HUES64 (cell line): ENCODE results near the gene LRRC4B.

Experiments
- H3K27ac ChIP-seq: 2 replicates; pipeline ENCODE4 v1.7.0; 2013; ENCODE audit warnings: low read depth, low read length, inconsistent platforms
- H3K27me3 ChIP-seq: 2 replicates; pipeline ENCODE4 v1.6.1; 2013; ENCODE audit warnings: mild to moderate bottlenecking, low read length; ENCODE audit not compliant: insufficient read depth
- H3K36me3 ChIP-seq: 2 replicates; pipeline ENCODE4 v1.6.1; 2013; ENCODE audit warnings: mild to moderate bottlenecking, low read length; ENCODE audit not compliant: insufficient read depth
- H3K4me1 ChIP-seq: 2 replicates; pipeline ENCODE4 v1.6.1; 2013; ENCODE audit warnings: mild to moderate bottlenecking, low read length, moderate library complexity; ENCODE audit not compliant: insufficient read depth
- H3K4me3 ChIP-seq: 2 replicates; pipeline ENCODE4 v1.5.1; 2013; ENCODE audit warnings: mild to moderate bottlenecking, low read length, moderate library complexity
- H3K9ac ChIP-seq: 2 replicates; pipeline ENCODE4 v1.6.1; 2013; ENCODE audit warnings: mild to moderate bottlenecking, low read depth, low read length
- H3K9me3 ChIP-seq: 2 replicates; pipeline ENCODE4 v1.6.1; 2013; ENCODE audit warnings: low read depth, low read length; ENCODE audit not compliant: insufficient read depth
- WGBS: fragments of 150-250, 120-280 bp; methylation state at CpG from one replicate; pipeline ENCODE4 v1.1.7; 2013; ENCODE audit warnings: missing lambda C conversion rate; 5-methylcytosine and 5-hydroxymethylcytosine counted together

LRRC4B gene

GRCh38 chr19:50489461-50490011, 78.7 kb downstream of the LRRC4B start:
- no peak overlapping the region for H3K27ac ChIP-seq
- H3K4me1 ChIP-seq: no peaks in the 10 kb centered on the region; the same call in 1 of the 2 replicates
- no peak overlapping the region for H3K9ac ChIP-seq
- H3K27me3 ChIP-seq: peaks cover 31% of the 10 kb centered on the region
- no peaks in the 10 kb centered on the region for H3K36me3 ChIP-seq
- 53% methylated on average over 24 of the region's 24 CpGs for WGBS
- H3K4me3 ChIP-seq: 0 out of 2 replicates have a peak overlapping the region, but pooled peaks have one; percentile 13
- peaks cover 31% of the 10 kb centered on the region for H3K9me3 ChIP-seq

DNA sequence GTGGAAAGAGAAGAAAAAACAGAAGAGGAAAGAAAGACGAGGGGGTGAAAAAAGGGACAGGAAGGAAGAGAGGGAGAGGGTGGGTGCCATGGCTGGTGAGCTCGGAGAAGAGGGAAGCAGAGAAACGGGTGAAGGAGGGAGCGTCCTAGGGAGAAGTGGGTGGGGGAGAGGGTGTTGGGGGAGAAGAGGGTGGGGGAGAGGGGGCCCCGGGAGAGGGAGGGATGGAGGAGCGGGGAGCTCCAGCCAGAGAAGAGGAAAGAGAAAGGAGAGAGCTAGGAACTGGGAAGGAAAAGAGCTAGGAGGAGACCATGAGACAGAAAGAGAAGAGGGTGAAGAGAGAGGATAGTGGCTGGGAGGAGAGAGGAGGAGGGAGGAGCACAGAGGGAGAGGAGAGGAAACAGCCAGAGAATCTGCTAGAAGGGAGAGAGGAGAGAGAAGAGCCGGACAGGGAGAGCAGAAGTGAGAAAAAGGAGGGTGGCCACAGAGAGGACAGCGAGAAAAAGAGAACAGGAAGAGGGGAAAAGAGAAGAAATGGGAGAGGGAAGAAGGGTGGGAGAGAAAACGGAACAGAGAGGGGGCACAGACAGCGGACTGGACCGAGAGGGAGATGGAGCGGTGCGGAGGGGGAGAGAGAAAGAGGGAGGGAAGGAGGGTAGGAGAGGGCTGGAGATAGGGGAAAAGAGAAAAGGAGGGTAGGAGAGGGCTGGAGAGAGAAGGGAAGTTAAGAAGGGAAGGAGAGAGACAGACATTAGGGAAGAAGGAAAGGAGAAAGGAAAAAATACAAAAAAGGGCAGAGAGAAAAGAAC, 79.6 kb downstream of the LRRC4B start:
- Histone ChIP-seq H3K9ac (no peak overlapping the region), H3K36me3 (no peaks in the 10 kb centered on the region; the same call in 1 of the 2 replicates), H3K4me1 (no peaks in the 10 kb centered on the region; the same call in 1 of the 2 replicates), H3K27ac (no peak overlapping the region), H3K4me3 (no peak overlapping the region), H3K9me3 (peaks cover 31% of the 10 kb centered on the region), H3K27me3 (peaks cover 31% of the 10 kb centered on the region)
- 50% methylated on average over 13 of the region's 13 CpGs for WGBS

DNA sequence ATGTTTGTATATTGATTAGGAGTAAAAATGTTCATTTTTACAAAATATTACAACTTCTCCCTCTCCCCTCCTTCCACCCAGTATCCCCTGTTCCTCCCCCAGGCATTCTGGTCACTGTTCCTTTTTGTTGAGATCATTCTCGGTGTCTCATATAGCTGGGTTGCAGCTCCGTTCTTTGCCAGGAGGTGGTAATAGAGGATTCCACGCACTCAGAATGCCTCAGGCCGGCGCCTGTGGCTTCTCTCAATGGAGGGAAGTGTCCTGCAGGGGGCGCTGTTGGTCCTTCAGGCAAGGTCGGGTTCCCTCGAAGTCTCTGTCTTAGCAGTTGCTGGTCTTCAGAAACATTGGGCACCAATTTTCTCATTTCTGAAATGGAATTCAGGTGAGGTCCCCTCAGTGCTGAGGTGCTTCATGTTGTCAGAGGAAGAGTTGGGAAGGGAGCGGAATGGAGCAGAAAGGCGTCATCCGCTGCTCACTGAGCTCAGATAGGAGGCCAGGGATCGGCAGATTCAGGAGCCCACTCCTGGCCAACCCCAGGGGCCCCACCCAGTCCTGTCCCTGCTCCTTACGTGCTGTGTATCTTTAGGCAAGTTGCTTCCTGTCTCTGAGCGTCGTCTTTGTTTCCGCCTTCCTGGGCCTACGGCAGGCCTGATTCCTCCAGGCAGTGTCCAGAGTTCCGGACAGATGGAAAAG, 81.3 kb downstream of the LRRC4B start:
- 78% methylated on average over 18 of the region's 18 CpGs for WGBS
- no peaks in the 10 kb centered on the region; the same call in 1 of the 2 replicates for H3K4me1 ChIP-seq

DNA sequence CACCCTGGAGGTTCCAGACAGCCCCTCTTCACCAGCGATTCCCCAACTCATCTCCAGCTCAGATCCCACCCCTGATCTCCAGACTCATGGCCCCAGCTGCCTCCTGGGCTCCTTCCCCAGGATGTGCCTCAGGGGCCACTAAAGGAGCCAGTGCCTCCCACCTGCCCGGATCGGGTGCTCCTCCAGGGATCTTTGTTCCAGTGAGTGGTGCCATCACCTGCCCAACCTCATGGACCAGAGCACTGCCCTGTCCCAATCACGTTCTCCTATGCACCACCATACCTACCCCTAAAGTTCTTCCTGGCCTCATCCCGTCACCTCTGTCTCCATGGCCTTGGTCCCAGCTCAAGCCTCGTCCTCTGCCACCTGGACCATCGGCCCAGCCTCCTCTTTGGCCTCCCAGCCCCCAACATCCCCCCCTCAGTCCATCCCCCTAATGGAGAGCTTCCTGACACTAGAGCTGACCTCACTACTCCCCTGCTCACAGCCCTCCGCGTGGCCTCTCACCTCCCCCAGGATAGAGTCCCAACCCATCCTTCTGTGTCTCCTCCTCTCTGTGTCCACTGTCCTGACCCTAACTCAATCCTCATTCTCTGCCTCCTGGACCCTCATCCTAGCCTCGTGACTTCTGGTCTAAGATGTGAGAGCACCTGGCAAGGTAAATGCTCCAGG, 82.8 kb downstream of the LRRC4B start:
- H3K4me1 ChIP-seq: no peaks in the 10 kb centered on the region; the same call in 1 of the 2 replicates
- peaks cover 25% of the 10 kb centered on the region for H3K9me3 ChIP-seq
- WGBS: 93% methylated on average over 10 of the region's 10 CpGs
- peaks cover 9% of the 10 kb centered on the region; the same call in 1 of the 2 replicates for H3K27me3 ChIP-seq
- H3K9ac ChIP-seq: no peak overlapping the region
- H3K4me3 ChIP-seq: no peak overlapping the region
- H3K27ac ChIP-seq: no peak overlapping the region
- H3K36me3 ChIP-seq: peaks cover 22% of the 10 kb centered on the region

More for the DNA sequence above, 81.3 kb downstream of the LRRC4B start:
- no peak overlapping the region for H3K4me3 ChIP-seq
- peaks cover 8% of the 10 kb centered on the region; the same call in 1 of the 2 replicates for H3K36me3 ChIP-seq
- no peak overlapping the region for H3K27ac ChIP-seq
- H3K9ac ChIP-seq: no peak overlapping the region
- peaks cover 31% of the 10 kb centered on the region for H3K9me3 ChIP-seq
- peaks cover 17% of the 10 kb centered on the region for H3K27me3 ChIP-seq

GRCh38 chr19:50482916-50483315, 85.3 kb downstream of the LRRC4B start:
- Histone ChIP-seq H3K27ac (no peak overlapping the region), H3K9me3 (peaks cover 31% of the 10 kb centered on the region), H3K36me3 (peaks cover 42% of the 10 kb centered on the region), H3K9ac (no peak overlapping the region), H3K4me3 (no peak overlapping the region), H3K27me3 (no peaks in the 10 kb centered on the region), H3K4me1 (no peaks in the 10 kb centered on the region)
- 97% methylated on average over 10 of the region's 10 CpGs for WGBS

DNA sequence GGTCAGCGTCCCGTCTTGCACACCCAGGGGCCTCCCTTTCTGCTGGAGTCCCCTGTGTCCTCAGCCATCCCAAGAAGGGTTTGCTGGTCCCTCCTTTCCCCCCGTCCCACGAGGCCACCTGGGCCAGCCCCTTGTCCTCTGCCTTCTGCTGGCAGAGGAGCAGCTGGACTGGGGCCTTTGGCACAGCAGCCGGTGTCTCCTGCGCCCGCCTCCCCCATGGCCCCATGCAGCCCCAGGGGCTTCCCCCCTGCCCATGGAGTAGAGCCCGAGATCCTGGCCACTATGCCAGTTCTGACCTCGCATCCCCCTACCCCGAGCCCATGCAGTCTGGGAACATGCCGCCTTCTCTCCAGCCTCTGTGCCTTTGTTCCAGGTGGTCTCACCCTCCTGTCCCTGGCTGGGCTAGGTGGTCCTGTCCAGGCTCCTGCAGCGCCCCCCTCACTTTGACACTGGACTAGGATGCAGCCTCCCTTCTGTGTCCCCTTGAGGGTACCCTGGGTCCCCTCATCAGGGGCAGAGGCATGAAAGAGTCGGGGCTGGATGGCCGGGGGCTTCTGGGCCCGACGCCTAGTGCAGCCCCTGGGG, 85.9 kb downstream of the LRRC4B start:
- H3K36me3 ChIP-seq: peaks cover 44% of the 10 kb centered on the region

GRCh38 chr19:50481351-50482149, 86.7 kb downstream of the LRRC4B start:
- peaks cover 44% of the 10 kb centered on the region for H3K36me3 ChIP-seq
- peaks cover 25% of the 10 kb centered on the region for H3K9me3 ChIP-seq
- no peak overlapping the region for H3K27ac ChIP-seq
- H3K9ac ChIP-seq: no peak overlapping the region
- no peaks in the 10 kb centered on the region for H3K4me1 ChIP-seq
- no peaks in the 10 kb centered on the region for H3K27me3 ChIP-seq
- no peak overlapping the region for H3K4me3 ChIP-seq
- 93% methylated on average over 27 of the region's 27 CpGs for WGBS

More for the DNA sequence above, 85.9 kb downstream of the LRRC4B start:
- H3K27ac ChIP-seq: no peak overlapping the region
- H3K9ac ChIP-seq: no peak overlapping the region
- no peaks in the 10 kb centered on the region for H3K27me3 ChIP-seq
- no peak overlapping the region for H3K4me3 ChIP-seq
- WGBS: 92% methylated on average over 16 of the region's 16 CpGs
- H3K4me1 ChIP-seq: no peaks in the 10 kb centered on the region
- peaks cover 31% of the 10 kb centered on the region for H3K9me3 ChIP-seq

DNA sequence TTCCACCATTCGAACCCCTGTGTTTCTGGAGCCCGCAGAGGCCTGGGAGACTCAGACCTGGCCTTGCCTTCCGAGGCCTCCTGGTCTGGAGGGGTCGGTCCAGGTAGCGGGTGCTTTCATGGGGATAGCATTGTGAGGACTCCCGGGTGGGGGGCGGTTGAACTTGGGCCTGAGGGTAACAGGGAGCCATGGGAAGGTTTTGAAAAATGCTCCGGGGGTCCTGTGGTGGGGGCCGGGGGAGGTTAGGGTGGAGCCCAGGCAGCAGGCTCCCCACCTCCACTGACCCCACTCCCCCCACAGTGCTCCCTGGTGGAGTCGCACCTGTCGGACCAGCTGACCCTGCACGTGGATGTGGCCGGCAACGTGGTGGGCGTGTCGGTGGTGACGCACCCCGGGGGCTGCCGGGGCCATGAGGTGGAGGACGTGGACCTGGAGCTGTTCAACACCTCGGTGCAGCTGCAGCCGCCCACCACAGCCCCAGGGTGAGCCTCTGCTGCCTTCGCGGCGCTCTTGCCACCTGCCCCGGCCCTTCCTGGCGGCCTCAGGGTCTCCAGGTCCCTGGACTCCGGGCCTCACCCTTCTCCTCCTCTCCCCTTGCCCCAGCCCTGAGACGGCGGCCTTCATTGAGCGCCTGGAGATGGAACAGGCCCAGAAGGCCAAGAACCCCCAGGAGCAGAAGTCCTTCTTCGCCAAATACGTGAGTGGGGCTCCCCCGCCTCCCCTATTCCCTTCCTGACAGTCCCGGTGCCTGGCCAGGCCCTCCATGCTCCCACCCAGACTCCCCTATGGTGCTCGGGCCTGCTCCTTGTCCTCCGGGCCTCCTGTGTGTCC, 87.7 kb downstream of the LRRC4B start:
- peaks cover 44% of the 10 kb centered on the region for H3K36me3 ChIP-seq
- H3K9me3 ChIP-seq: peaks cover 15% of the 10 kb centered on the region
- H3K4me3 ChIP-seq: no peak overlapping the region
- H3K27me3 ChIP-seq: no peaks in the 10 kb centered on the region
- H3K9ac ChIP-seq: no peak overlapping the region
- H3K4me1 ChIP-seq: no peaks in the 10 kb centered on the region
- WGBS: 94% methylated on average over 36 of the region's 37 CpGs
- H3K27ac ChIP-seq: no peak overlapping the region

- no peak overlapping the region for H3K4me3 ChIP-seq
- no peak overlapping the region for H3K27ac ChIP-seq
- H3K9me3 ChIP-seq: peaks cover 8% of the 10 kb centered on the region; the same call in 1 of the 2 replicates
- H3K9ac ChIP-seq: no peak overlapping the region
- H3K4me1 ChIP-seq: no peaks in the 10 kb centered on the region
- no peaks in the 10 kb centered on the region for H3K27me3 ChIP-seq
- 93% methylated on average over 16 of the region's 16 CpGs for WGBS
- peaks cover 44% of the 10 kb centered on the region for H3K36me3 ChIP-seq
Observed at GRCh38 chr19:50479761-50480251, 88.4 kb downstream of the LRRC4B start.
